Hepatocyte (in vitro differentiated cells): Measurements from ENCODE around the gene ALOX5.

Experiments
- EZH2 ChIP-seq: fragments of 200-600 bp; sonication (generic); IDR thresholded peaks from 2 replicates; pipeline ENCODE4 v1.6.1; 2016; ENCODE audit warnings: antibody characterized with exemption, mild to moderate bottlenecking, borderline replicate concordance
- EZH2phosphoT487 ChIP-seq: fragments of 200-600 bp; sonication (generic); IDR thresholded peaks from one replicate; pipeline ENCODE4 v1.6.1; 2018; ENCODE audit warnings: antibody characterized with exemption, mild to moderate bottlenecking, low read depth, moderate library complexity; ENCODE audit not compliant: unreplicated experiment, severe bottlenecking
- TF ChIP-seq, protein P1 (sequence below): fragments of 200-600 bp; sonication (generic); IDR thresholded peaks from 2 replicates; pipeline ENCODE4 v1.5.1; 2016; ENCODE audit warnings: antibody characterized with exemption, mild to moderate bottlenecking; ENCODE audit not compliant: poor library complexity

GRCh38 chr10:45470098-45471012 lies 96.3 kb downstream of the ALOX5 start:
- TF ChIP-seq, protein P1, sequence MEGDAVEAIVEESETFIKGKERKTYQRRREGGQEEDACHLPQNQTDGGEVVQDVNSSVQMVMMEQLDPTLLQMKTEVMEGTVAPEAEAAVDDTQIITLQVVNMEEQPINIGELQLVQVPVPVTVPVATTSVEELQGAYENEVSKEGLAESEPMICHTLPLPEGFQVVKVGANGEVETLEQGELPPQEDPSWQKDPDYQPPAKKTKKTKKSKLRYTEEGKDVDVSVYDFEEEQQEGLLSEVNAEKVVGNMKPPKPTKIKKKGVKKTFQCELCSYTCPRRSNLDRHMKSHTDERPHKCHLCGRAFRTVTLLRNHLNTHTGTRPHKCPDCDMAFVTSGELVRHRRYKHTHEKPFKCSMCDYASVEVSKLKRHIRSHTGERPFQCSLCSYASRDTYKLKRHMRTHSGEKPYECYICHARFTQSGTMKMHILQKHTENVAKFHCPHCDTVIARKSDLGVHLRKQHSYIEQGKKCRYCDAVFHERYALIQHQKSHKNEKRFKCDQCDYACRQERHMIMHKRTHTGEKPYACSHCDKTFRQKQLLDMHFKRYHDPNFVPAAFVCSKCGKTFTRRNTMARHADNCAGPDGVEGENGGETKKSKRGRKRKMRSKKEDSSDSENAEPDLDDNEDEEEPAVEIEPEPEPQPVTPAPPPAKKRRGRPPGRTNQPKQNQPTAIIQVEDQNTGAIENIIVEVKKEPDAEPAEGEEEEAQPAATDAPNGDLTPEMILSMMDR: no peak
- TF ChIP-seq EZH2 (no peak), EZH2phosphoT487 (no peak)
